ENCODE results near the gene JSRP1. TPM values are rescaled to one million over a fixed set of nuclear protein-coding genes. Genes with fewer than 3 reads are reported as not detected.
A peak's percentile ranks its signal among the peaks of the same experiment; 100 is the strongest.
"Not testable (repeated sequence)": the region's sequence is repeated elsewhere in the genome, so short reads cannot be mapped to it uniquely, and the experiment has no call there.

The JSRP1 gene
- total RNA-seq, 1 donor from 2014 or later = not detected

GRCh38 chr19:2282862-2283237, 26.6 kb upstream of the JSRP1 start:
- Histone ChIP-seq H3K27ac (peak overlapping the region; percentile 78), H3K36me3 (no peaks in the 10 kb centered on the region), H3K4me3 (peak overlapping the region; percentile 45), H3K9me3 (no peaks in the 10 kb centered on the region), H3K4me1 (peaks cover 15% of the 10 kb centered on the region), H3K27me3 (ENCODE audit: low read depth) (no peaks in the 10 kb centered on the region)
- TF ChIP-seq CTCF (IDR thresholded peaks at IDR 0.05) = no peak
- DNase-seq (no peak), ATAC-seq (no peak)
- intact Hi-C loops (cut with DNase I) = no loop called here

GRCh38 chr19:2282062-2282861, 26.0 kb upstream of the JSRP1 start, which contains the start of gene PEAK3:
Gene PEAK3, minus strand, starts transcription at chr19:2282175. Its CDS starts 1,244 bp downstream, at chr19:2280931.
- Histone ChIP-seq H3K4me3 (peak within 1 kb of the TSS; percentile 45), H3K9me3 (no peaks in the 10 kb centered on the region), H3K36me3 (peaks cover 2% of the 10 kb centered on the region), H3K27me3 (ENCODE audit: low read depth) (no peaks in the 10 kb centered on the region), H3K4me1 (peaks cover 15% of the 10 kb centered on the region), H3K27ac (peak within 1 kb of the TSS; percentile 78)
- peak; percentile 91 for DNase-seq
- intact Hi-C loops (cut with DNase I) = no loop called here
- ATAC-seq = peak; percentile 86 to 87
- no peak for TF ChIP-seq CTCF (IDR thresholded peaks at IDR 0.05)

GRCh38 chr19:2281265-2282061, 25.2 kb upstream of the JSRP1 start:
- peaks cover 16% of the 10 kb centered on the region for H3K4me1 ChIP-seq
- intact Hi-C loops (cut with DNase I); DNase-seq; H3K36me3 ChIP-seq; H3K9me3 ChIP-seq; H3K27me3 ChIP-seq (ENCODE audit: low read depth): not testable (repeated sequence)
- peak overlapping the region; percentile 78 for H3K27ac ChIP-seq
- ATAC-seq = peak in 1 of 2 donors; percentile 3
- H3K4me3 ChIP-seq = peak overlapping the region; percentile 45

GRCh38 chr19:2280633-2281264, 24.5 kb upstream of the JSRP1 start:
- ATAC-seq (no peak), DNase-seq (no peak)
- no peaks in the 10 kb centered on the region for H3K27me3 ChIP-seq (ENCODE audit: low read depth)
- no peak overlapping the region for H3K27ac ChIP-seq
- no peak overlapping the region for H3K4me3 ChIP-seq
- TF ChIP-seq CTCF (IDR thresholded peaks at IDR 0.05) = no peak
- peaks cover 22% of the 10 kb centered on the region for H3K4me1 ChIP-seq
- peaks cover 16% of the 10 kb centered on the region for H3K36me3 ChIP-seq
- H3K9me3 ChIP-seq = no peaks in the 10 kb centered on the region
- intact Hi-C loops (cut with DNase I) = no loop called here

- DNase-seq (no peak), ATAC-seq (no peak)
- H3K9me3 ChIP-seq = no peaks in the 10 kb centered on the region
- H3K27me3 ChIP-seq (ENCODE audit: low read depth) = no peaks in the 10 kb centered on the region
- intact Hi-C loops (cut with DNase I) = no loop called here
- H3K36me3 ChIP-seq = peaks cover 22% of the 10 kb centered on the region
- TF ChIP-seq CTCF (IDR thresholded peaks at IDR 0.05) = no peak
- H3K4me1 ChIP-seq = peaks cover 41% of the 10 kb centered on the region
- no peak overlapping the region for H3K4me3 ChIP-seq
- H3K27ac ChIP-seq = no peak overlapping the region
Observed at GRCh38 chr19:2278459-2279158, 22.4 kb upstream of the JSRP1 start.
